NOMO-1 treated with DMSO at 0.1 percent for 48 hours (cell line): ENCODE measurements around the gene ACVRL1.

Experiments used
- DNase-seq: peaks from one replicate; lab custom pipeline; 2025; ENCODE audit not compliant: unreplicated experiment; lab: John Stamatoyannopoulos, UW

The ACVRL1 gene

DNA sequence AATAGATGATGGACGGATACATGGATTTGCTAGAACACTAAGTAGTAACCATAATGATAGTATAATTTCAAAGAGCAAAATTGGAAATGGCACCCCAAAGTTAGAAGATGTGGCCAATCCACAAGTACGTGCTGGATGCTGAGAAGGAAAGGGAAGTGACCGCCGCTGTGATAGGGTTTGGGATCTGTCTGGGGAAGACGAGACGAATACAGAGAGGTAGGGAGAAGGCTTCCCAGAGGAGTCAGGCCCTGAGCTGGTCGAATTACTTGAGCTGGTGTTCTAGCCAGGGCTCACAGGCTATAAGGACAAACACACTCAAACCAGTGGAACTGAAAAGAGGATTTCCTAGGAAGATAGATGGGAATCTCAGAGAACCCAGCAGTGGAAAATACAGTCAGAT lies 34.8 kb downstream of the ACVRL1 start:
- DNase-seq = no peak

DNA sequence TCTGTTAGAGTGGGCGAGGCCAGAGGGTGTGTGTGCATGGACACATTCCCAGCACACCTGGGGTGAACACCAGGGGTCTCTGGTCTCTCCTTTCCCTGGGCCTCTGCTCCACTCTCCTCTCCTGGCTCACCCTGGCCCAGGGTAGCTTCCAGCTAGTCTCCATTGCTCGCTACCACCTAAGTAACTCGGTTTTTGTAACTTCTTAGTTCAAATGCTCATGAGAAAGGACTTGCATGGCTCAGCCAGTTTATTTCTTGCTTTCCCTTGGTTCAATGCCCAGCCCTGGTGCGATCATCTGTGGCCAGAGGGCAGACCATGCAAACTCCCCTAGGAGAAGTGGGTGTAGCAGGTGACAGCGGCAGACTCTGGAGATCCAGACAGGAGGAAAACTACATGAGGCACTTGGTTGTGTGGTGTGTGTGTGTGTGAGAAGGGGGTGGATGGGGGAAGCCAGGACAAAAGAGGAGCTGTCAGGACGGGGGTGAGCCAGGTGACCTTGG lies 35.2 kb downstream of the ACVRL1 start:
- DNase-seq = no peak

DNA sequence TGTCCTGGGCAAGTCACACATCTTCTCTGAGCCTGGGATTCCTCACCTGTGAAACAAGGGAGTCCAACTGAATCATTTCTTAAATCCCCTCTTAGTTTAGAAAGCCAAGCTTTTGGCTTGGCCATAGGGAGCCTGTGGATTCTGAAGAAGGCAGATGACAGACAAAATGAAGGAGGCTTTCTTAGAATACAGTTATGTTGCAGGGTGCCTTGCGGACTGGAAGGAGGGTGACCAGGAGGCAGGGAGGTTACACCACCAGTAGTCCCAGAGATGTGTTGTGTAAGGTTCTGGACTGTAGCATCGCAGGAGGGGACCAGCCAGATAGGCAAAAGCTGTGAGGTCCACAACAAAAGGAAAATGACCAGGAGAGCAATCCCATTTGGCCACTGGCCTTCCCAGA lies 36.0 kb downstream of the ACVRL1 start:
- DNase-seq = no peak

DNA sequence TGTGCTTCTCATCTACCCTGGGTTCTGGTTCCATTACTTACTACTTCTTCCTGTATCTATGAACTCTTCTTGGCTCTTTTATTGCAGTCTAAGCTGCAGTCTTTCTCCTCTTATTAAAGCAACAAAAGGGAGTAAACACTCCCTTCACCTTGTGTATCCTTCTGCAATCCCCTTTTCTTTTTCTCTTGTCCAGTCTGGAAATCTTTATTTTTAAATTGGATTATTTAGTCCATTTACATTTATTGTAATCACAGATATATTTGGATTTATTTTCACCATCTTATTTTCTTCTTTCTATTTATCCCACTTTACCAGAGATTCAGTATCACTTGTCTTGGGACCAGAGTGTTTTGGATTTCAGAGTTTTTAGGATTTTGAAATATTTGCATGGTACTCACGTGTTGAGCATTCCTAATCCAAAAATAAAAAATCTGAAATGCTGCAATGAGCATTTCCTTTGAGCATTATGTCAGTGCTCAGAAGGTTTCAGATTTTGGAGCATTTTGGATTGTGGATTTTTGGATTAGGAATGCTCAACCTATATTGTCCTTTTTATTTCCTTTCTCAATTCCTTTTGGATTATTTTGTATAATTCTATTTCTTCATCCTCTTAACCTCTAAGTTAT lies 37.4 kb downstream of the ACVRL1 start:
- no peak for DNase-seq

DNA sequence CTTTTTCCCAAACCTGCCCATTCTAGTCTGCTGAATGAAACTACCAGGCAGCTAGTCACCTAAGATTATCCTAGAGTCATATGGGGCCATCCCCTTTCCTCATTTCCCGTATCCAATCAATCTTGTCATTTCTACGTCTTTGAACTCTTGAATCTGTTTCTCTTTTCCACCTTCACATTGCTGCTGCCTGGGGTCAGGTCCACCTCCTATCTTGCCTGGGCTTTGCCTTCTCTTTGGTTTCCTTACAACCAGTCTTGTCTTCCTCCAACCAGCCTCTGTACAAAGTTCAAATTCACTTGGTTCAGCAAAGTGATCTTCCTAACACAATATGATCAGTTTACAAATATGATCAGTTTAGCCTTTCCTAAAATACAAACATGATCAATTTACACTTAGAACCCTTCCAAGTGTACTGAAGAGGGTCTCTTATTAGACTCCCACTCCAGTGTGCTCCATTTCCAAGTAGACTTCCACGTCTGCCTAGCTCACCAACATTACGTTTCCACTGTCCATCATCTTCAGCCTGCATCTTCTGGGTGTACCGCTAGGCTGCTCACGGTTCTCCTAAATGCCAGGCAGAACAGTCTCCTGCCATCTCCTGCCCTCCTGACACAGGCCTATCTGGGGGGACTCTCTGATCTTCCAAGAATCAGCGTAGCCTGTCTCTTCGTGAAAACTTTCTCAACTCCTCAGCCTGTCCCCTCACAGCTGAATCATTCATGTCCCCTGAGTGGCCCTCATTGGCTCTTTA lies 40.1 kb downstream of the ACVRL1 start:
- no peak for DNase-seq

DNA sequence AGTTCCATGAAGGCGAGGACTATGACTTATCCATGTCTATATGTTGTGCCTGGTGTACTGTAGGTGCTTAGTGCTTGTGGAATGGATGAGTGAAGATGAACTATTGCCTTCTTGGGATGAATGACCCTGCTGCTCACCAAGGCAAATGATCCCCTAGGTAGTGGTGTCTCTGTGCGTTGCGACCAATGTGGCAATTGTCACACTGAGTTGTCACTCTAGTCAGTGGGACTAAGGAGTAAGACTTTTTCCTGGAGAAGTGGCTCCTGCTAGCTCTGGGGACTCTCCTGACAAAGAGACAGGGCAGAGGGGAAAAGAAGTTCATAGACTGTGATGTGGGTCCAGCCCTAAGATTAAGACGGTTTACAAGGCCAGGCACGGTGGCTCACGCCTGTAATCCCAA lies 40.8 kb downstream of the ACVRL1 start:
- DNase-seq = no peak

DNA sequence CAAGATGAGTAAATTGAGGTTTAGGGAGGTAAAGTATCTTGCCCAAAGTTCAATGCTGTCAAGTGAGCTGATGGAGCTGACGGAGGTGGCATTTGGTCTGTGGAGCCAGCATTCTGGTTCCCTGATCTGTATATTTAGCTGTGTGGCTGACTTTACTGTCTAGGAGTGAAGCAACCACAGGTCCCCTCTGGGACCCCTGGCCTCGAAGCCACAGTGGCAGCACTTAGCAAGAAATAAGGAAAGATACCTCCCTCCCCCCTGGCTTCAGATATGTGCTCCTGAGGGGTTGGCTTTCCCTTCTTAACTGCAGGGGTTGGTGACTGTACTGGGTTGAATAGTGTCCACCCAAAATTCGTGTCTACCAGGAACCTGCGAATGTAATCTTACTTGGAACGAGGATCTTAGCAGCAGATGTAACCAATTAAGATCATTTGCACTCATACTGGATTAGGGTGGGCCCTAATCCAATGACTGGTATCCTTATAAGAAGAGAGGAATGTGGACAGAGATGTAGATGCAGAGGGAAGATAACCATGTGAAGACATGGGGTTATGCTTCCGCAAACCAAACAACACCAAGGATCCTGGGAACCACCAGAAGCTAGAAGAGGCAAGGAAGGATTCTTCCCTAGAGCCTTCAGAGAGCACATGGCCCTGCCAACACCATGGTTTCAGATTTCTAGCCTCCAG lies 42.2 kb downstream of the ACVRL1 start:
- DNase-seq = no peak

DNA sequence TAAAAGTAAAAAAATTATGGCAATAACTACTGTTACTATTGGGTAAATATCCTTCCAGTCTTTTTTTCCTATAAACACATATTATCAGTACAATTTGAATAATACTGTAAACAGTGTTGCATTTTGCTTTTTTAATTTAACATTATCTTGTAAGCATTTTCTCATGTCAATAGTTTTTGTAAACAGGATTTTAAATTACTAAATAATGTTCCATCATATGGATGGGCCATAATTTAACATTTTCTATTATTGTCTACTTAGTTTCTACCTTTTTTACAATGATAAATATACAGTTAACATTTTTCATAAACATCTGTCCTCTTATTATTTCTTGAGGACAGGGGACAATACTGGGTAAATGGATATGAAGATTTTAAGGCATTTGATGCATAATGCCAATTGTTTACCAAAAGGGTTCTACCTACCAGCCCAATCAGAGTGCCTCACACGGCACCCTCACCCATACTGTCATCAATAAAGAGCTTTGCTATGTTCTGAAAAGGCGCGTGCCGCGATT lies 43.4 kb downstream of the ACVRL1 start:
- no peak for DNase-seq

DNA sequence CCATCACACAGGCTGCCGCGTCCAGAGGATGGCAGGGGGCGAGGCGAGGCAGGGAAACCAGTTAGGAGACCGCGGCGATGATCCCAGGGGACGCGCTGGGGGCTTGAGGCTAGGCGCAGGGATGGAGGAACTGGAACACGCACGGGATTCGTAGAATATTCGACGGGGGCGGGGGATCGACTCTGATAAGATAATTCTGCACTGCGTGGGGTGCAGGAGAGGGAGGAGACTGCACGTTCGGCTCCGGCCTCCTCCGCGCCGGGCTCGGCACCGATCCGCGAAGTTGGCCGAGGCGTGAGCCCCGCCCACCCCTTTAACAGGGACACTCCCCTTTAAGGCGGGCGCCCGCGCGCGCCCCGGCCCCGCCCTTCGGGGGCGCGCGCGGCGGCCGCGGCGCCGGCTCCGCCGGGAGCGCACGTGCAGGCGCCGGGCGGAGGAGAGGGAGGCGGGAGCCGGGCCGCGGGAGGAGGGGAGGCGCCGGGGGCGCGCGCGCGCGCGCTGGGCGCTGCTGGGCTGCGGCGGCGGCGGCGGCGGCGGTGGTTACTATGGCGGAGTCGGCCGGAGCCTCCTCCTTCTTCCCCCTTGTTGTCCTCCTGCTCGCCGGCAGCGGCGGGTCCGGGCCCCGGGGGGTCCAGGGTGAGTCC lies 44.0 kb downstream of the ACVRL1 start, which contains the start of gene ACVR1B:
Gene ACVR1B (plus strand): TSS at position 501 of the 644 bp plus-strand sequence. CDS start 45 bp downstream, at position 546.
- DNase-seq = peak; percentile 82

DNA sequence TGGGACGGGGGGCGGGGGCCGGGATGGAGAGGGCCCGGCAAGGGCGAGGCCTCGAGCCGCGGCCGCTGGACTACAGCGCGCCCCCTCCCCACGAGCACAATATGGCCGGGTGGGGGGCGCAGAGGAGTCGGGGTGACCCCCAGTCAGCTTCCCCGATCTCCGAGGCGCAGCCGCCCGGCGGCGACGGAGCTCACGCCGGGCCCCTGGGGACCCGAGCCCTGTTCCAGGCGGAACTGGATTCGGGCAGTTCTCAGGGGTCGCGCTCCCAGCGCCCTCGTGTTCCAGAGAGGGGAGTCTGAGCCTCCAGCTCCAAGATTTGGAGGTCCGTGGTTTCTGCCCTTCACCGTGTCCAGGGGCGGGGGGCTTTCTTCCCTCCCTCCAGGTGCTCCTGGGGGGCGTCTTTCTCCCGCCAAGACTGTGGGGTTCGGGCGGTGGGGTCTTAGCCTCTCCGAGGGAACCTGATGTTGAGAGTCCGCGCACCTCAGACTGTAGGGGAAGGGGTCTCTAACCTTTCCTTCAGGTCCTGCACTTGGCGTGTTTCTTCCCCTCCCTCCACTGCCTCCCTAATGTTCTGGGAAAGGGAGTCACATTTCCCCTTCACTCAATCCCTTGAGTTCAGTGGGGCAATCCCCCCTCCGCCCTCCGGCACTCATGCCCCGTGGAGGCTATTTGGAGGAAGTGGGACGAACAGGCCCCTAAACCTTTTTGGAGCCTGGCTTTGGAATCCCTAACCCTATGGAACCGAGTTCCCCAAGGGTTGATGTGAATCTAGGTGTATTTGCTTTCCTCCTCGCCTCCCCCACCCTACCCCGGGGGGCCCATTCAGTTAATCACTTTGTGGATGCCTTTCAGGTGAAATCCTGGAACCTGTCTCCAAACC lies 44.8 kb downstream of the ACVRL1 start:
- no peak for DNase-seq

DNA sequence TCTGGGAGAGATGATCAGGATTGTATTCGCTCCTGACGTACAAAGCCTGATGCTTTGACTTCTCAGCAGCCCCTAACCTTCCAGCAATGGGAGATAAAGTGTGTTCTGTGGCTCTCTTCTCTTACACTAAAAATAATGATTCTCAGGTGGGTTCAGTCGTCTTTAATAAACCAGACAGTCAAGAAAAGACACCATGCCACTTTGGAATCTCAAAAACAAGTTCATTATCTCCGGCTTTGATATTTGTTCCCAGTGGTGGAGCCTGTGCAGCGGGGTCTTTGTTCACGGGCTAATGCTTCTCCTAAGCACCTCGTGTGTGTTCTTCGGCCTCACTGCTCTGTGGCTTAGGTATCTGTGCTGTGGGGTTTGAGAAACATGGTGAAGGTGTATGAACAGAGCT lies 45.8 kb downstream of the ACVRL1 start:
- DNase-seq = no peak

DNA sequence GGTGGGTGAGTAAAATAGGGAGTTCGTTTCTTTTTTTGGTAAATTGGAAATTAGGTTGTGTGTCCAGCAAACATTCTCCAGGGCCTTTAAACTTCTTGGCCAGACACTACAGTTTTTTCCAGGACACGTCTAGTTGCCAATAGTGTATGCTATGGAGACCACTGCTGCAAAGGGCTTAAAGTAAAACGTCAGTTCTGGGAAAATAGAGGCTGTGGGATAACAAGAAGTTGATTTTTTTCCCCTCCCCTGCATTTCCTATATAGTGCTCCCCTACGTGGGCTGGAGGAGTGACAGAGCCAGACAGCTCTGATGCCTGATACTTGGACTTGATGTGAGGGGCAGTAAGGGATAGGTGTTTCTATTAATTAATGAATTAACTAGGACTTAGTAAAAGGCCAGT lies 46.6 kb downstream of the ACVRL1 start:
- no peak for DNase-seq

DNA sequence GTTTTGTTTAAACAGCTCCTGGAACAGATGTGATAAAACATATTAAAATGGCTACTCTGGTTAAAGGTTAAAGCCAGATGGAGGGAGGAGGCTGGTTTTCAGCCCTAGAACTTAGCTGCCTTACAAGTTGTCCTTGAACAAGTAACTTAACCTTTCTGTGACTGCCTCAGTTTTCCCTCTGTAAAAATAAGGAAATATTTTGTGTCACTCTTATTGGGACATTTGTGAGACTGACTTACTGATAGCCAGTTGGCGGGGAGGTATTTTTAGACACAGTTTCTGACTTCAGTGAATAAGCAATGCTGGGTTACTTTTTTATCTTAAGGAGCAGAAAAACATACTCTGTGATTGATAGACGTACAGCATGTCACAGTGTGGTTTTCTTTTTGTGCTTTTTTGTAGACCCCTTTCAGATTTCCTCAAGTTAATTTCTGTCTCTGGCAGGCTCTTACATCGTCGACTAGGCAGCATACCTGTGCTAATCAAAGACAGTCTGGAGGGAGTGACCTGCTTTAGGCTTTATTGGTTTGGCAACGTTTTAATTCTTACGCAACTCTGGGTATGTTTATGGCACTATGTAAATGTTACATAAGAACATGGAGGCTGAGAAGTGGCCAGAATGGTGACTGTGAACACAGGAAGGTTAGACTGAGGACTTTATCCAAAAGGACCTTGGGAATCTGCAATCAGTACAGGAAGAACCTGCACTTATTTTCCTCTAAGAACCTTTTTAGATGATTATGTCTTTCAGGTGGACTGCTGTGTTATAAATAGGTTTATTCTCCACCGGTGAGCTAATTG lies 47.5 kb downstream of the ACVRL1 start:
- DNase-seq = peak; percentile 74

DNA sequence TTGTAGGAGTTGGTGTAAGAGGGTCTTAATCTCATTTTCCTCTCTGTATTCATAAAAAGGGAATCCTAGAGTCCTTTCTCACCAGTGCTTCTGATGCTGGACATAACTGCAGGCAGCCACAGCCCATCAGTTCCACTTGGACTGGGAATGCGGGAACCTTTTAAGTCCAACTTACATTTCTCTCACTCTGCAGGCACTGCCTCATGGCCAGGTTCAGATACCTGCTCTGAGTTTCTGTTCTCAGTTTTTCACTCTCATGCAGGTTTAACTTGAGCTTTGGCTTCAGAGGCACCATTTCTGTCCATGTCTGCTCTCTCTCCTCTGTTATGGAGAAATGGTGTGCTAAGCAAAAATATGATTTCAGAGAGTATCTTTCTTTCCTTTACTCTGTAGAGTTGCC lies 48.4 kb downstream of the ACVRL1 start:
- no peak for DNase-seq

DNA sequence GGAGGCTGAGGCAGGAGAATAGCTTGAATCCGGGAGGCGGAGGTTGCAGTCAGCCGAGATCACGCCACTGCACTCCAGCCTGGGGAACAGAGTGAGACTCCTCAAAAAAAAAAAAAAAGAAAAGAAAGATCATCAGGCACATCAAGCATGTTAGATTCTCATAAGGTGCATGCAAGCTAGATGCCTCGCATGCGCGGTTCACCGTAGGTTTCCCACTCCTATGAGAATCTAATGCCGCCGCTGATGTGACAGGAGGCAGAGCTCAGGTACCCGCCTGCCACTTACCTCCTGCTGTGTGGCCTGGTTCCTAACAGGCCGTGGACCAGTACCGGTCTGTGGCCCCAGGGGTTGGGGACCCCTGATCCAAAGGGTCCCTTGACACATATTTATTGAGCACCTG lies 51.2 kb downstream of the ACVRL1 start:
- DNase-seq = no peak

DNA sequence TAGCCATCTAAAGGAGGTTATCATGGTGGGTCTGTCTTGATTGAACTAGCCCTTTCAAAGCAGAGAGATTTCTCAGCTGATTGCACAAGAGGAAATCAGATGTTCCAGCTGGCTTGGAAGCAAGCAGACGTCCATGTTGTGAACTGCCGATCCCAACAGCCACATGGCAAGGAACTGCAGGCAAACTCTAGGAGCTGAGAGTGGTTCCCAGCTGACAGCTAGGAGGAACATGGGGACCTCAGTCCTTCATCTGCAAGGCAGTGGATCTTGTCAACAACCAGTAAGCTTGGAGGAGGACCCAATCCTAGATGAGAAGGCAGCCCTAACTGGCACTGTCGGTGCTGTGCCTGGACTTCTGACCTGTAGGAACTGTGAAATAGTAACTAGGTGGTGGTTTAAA lies 51.9 kb downstream of the ACVRL1 start:
- no peak for DNase-seq

DNA sequence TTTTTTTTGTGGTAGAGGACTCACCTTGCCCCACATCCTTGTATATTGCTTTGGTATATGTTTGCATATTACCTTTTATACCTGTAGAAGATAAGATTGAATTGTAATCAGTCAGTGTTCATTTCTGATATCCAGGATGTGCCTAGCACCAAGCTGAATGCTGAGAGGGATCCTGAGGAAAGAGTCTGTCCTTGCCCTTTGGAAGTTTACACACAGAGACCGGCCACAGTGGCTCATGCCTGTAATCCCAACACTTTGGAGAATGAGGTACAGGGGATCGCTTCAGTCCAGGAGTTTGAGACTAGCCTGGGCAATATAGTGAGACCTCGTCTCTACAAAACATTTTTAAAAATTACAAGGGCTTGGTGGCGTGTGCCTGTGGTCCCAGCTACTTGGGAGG lies 52.6 kb downstream of the ACVRL1 start:
- no peak for DNase-seq

DNA sequence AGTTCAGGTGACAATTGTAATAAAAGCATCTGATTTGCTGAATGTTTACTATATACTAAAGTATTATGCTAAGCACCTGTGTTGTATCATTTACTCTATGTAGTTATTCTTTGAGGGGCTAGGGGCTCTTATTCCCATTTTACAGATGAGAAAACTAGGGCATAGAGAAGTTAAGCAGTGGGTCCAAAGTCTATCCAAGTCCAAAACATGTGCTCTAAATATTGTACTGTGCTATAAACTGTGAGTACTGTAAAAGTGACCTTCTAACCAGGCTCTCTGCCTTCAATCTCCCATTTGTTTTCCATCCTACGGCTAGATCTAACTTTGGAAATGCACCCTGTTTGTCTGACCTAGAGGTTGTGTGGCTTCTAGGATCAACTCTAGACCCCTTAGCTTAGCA lies 53.2 kb downstream of the ACVRL1 start:
- DNase-seq = no peak

DNA sequence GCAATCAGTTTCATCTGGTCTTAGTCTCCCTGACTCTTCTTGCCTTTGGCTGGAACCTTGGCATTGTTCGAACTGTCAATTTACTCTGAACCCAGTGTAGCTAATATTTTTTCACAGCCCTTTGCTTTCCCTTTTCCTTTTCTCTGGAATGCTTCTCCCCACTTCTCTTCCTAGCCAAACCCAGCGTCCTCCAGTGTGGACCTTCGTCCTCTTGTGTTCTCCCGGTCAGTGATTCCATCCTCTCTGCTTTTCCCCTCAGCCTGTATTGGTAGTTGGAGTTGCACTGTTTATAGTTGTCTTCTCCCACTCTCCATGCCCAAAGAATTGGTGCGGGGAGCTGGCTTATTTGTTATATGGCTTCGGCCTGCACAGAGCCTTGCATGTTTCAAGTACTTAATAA lies 53.6 kb downstream of the ACVRL1 start:
- no peak for DNase-seq

DNA sequence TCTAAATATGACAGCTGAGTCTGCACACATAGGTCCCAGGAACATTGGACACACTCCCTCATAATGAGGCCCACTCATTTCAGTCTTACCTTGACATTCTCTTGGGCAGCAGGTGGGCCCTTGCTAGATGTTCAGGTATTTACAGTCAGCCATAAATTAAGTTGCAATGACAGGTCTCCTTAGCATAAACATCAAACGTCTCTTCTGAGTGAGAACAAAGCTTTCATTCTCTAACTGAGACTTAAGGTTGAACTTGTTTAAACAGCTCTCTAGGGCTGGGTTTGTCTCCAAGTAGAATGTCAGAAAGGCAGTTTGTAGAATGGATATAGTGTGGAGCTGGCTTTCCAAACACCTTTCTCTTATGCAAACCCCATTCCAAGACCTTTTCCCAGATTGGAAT lies 54.5 kb downstream of the ACVRL1 start:
- DNase-seq = no peak
